Progenitor cell of endocrine pancreas (in vitro differentiated cells): ENCODE measurements around the gene USP8. TPM values are rescaled to one million over a fixed set of nuclear protein-coding genes. Genes with fewer than 3 reads are reported as not detected.
"Not testable (repeated sequence)": the region's sequence is repeated elsewhere in the genome, so short reads cannot be mapped to it uniquely, and the experiment has no call there.

Experiments used
- DNase-seq: peaks from one replicate; pipeline ENCODE4 v3.0.0; 2021; ENCODE audit warnings: low spot score; ENCODE audit not compliant: unreplicated experiment
- H3K27ac Mint-ChIP-seq: 2 replicates; pipeline ENCODE4 v1.8.0; 2021; ENCODE audit warnings: mild to moderate bottlenecking, moderate library complexity, mixed read lengths
- H3K27me3 Mint-ChIP-seq: 2 replicates; pipeline ENCODE4 v1.8.0; 2021; ENCODE audit warnings: mixed read lengths
- H3K36me3 Mint-ChIP-seq: 2 replicates; pipeline ENCODE4 v1.8.0; 2022; ENCODE audit warnings: mixed read lengths; ENCODE audit not compliant: insufficient read depth
- H3K4me1 Mint-ChIP-seq: 2 replicates; pipeline ENCODE4 v1.8.0; 2021; ENCODE audit warnings: low read depth, mixed read lengths
- H3K4me3 Mint-ChIP-seq: 2 replicates; pipeline ENCODE4 v1.8.0; 2021; ENCODE audit warnings: low read depth, mild to moderate bottlenecking, moderate library complexity, mixed read lengths
- H3K9me3 Mint-ChIP-seq: 2 replicates; pipeline ENCODE4 v1.8.0; 2021; ENCODE audit warnings: low read depth, mixed read lengths
- CTCF ChIP-seq: fragments of 200-600 bp; sonication (generic); IDR thresholded peaks from one replicate; pipeline ENCODE4 v1.5.0; 2021; ENCODE audit warnings: antibody characterized with exemption, mild to moderate bottlenecking; ENCODE audit not compliant: unreplicated experiment
- total RNA-seq: library from RNA; stranded (reverse); gene quantifications from 2 replicates; pipeline ENCODE4 v1.2.1, GENCODE V29; 2021

Gene USP8
- total RNA-seq, 1 donor from 2014 or later = 57.5 TPM

DNA sequence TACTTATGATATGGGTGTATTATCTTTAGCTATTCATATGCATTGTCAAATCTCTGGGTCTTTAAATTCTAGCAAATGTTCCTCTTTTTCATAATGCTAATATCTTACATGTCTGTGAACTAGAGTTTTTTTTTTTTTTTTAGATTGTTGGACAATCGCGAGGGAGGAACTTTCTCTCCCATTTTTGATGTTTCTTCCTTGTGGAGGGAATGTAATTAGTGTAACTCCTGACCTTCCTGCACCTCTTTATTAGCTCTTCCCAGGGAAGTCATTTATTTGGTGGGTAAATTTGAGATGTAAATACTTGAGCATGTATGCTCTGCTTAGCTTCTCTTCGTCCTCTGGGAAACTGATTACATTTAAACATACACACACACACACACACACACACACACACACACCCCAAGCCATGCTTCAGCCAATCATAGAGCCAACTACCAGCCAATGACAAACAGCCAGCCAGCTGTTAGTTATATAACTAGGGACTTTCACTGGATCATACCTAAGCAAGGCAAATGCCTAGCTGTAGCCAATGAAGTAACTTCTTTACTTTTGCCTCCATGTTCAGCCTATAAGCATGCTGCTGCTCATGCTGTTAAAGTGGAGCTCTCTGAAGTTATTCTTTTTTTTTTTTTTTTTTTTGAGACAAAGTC is 8.3 kb upstream of the USP8 start:
- Mint-ChIP-seq H3K4me3 (no peak overlapping the region), H3K9me3 (no peaks in the 10 kb centered on the region), H3K27ac (no peak overlapping the region), H3K4me1 (peaks cover 2% of the 10 kb centered on the region), H3K27me3 (no peaks in the 10 kb centered on the region), H3K36me3 (no peaks in the 10 kb centered on the region)
- no peak for TF ChIP-seq CTCF
- no peak for DNase-seq

GRCh38 chr15:50416890-50417289 is 7.3 kb upstream of the USP8 start:
- Mint-ChIP-seq H3K4me1 (peaks cover 2% of the 10 kb centered on the region), H3K27me3 (no peaks in the 10 kb centered on the region), H3K36me3 (no peaks in the 10 kb centered on the region), H3K27ac (no peak overlapping the region), H3K4me3 (no peak overlapping the region), H3K9me3 (no peaks in the 10 kb centered on the region)
- DNase-seq = no peak
- TF ChIP-seq CTCF = no peak

- Mint-ChIP-seq H3K36me3 (no peaks in the 10 kb centered on the region), H3K4me3 (no peak overlapping the region), H3K27ac (no peak overlapping the region), H3K4me1 (peaks cover 2% of the 10 kb centered on the region), H3K27me3 (no peaks in the 10 kb centered on the region), H3K9me3 (no peaks in the 10 kb centered on the region)
- no peak for DNase-seq
- no peak for TF ChIP-seq CTCF
These were observed 6.1 kb upstream of the USP8 start for GRCh38 chr15:50418041-50418583.

DNA sequence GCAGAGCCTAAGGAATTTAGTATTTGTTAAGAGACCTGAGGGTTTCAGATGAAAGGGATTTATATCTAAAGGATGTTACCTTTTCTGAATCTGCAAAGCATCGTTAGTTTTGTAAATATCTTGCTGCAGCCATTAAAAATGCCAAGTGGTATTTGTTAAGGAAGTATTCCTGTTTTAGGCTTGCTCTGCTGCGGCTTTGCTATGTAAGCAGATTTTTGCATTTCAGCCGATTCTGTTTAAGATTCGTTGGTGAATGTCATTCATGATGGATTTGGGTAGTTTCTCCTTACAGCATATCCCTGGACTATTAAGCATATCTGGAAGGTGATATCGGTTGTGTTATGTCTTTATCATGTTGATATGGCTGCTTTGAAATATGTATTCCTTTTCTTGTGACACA is 1.0 kb downstream of the USP8 start:
- TF ChIP-seq CTCF = no peak
- Mint-ChIP-seq H3K27ac (peak overlapping the region; percentile 92), H3K9me3 (no peaks in the 10 kb centered on the region), H3K4me1 (peaks cover 14% of the 10 kb centered on the region), H3K27me3 (no peaks in the 10 kb centered on the region), H3K36me3 (peaks cover 1% of the 10 kb centered on the region), H3K4me3 (peak overlapping the region; percentile 82)
- DNase-seq = no peak

DNA sequence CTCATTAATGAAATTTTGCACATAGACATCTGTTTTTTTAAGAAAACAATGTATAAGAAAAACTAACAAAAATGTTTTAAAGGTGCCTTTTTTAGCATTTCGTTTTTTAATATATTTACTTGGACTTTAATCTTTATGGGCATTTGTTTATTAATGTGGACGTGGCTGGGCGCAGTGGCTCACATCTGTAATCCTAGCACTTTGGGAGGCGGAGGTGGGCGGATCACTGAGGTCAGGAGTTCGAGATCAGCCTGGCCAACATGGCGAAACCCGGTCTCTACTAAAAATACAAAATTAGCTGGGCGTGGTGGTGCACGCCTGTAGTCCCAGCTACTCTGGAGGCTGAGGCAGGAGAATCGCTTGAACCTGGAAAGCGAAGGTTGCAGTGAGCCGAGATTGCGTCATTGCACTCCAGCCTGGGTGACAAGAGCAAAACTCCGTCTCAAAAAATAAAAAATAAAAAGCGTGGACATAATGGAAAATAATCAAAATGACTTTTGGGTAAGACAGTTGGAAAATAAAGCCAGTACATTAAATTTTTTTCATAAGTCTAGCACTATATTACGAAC is 1.6 kb downstream of the USP8 start:
- H3K4me1 Mint-ChIP-seq = peaks cover 14% of the 10 kb centered on the region
- not testable (repeated sequence) for DNase-seq, H3K27me3 Mint-ChIP-seq, H3K9me3 Mint-ChIP-seq, H3K36me3 Mint-ChIP-seq
- peak overlapping the region; percentile 92 for H3K27ac Mint-ChIP-seq
- peak overlapping the region; percentile 82 for H3K4me3 Mint-ChIP-seq

DNA sequence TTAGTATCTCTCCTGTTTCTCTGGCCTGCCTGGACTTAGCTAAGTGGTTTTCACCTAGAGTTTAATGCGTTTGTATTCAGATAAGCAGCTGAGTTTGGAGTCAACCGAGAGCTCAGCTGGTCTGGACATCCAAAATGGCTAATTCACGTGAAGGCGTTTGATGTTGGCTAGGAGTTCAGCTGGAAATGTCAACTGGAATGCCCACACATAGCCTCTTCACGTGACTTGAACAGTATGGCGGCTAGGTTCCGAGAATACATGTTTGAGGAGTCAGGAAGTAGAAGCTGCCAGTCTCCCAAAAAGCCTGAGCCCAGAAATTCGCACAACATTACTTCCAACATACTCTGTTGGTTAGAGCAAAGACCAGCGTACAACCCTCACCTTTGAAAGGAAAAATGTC is 2.2 kb downstream of the USP8 start:
- no peak for TF ChIP-seq CTCF
- Mint-ChIP-seq H3K27me3 (no peaks in the 10 kb centered on the region), H3K4me1 (peaks cover 14% of the 10 kb centered on the region), H3K9me3 (no peaks in the 10 kb centered on the region), H3K36me3 (peaks cover 1% of the 10 kb centered on the region), H3K27ac (peak overlapping the region; percentile 79), H3K4me3 (peak overlapping the region; percentile 17)
- no peak for DNase-seq
